HG03354 (cell line): ENCODE measurements around the gene KLHDC4.
"Not testable (repeated sequence)": the region's sequence is repeated elsewhere in the genome, so short reads cannot be mapped to it uniquely, and the experiment has no call there.

Experiments used
- ATAC-seq: cut with Tn5 transposase; IDR thresholded peaks from one replicate; pipeline ENCODE4 v1.9.1; 2021; ENCODE audit warnings: mild to moderate bottlenecking; ENCODE audit not compliant: unreplicated experiment, poor library complexity, severe bottlenecking

KLHDC4 gene

GRCh38 chr16:87747626-87748414 is 18.0 kb downstream of the KLHDC4 start:
- no peak for ATAC-seq

GRCh38 chr16:87746178-87746577 is 19.6 kb downstream of the KLHDC4 start:
- no peak for ATAC-seq

GRCh38 chr16:87744750-87745514 is 20.9 kb downstream of the KLHDC4 start:
- ATAC-seq = no peak

- no peak for ATAC-seq
Measured at GRCh38 chr16:87742781-87743490, 22.9 kb downstream of the KLHDC4 start.

GRCh38 chr16:87741700-87742415 is 23.9 kb downstream of the KLHDC4 start:
- no peak for ATAC-seq

GRCh38 chr16:87740909-87741424 is 24.8 kb downstream of the KLHDC4 start:
- ATAC-seq = no peak

- no peak for ATAC-seq
Measured at GRCh38 chr16:87740441-87740840, 25.3 kb downstream of the KLHDC4 start.

GRCh38 chr16:87739801-87740200 is 26.0 kb downstream of the KLHDC4 start:
- ATAC-seq = no peak

- ATAC-seq = no peak
Measured at GRCh38 chr16:87736008-87736382, 29.8 kb downstream of the KLHDC4 start.

GRCh38 chr16:87735270-87736007 is 30.3 kb downstream of the KLHDC4 start:
- ATAC-seq = no peak

- ATAC-seq = no peak
Measured at GRCh38 chr16:87734644-87735043, 31.1 kb downstream of the KLHDC4 start.

- no peak for ATAC-seq
Measured at GRCh38 chr16:87733190-87733589, 32.6 kb downstream of the KLHDC4 start.

- ATAC-seq = no peak
Measured at GRCh38 chr16:87731607-87732006, 34.2 kb downstream of the KLHDC4 start.

- ATAC-seq = no peak
Measured at GRCh38 chr16:87729266-87729954, 36.4 kb downstream of the KLHDC4 start.

GRCh38 chr16:87728026-87728425 is 37.8 kb downstream of the KLHDC4 start:
- no peak for ATAC-seq

GRCh38 chr16:87727346-87727745 is 38.4 kb downstream of the KLHDC4 start:
- ATAC-seq = no peak

- ATAC-seq = not testable (repeated sequence)
Measured at GRCh38 chr16:87726577-87726976, 39.2 kb downstream of the KLHDC4 start.

GRCh38 chr16:87725596-87726235 is 40.1 kb downstream of the KLHDC4 start:
- ATAC-seq = no peak
